Tibial nerve (tissue), 4 donors: Measurements from ENCODE around the gene BRD3OS. TPM values are rescaled to one million over a fixed set of nuclear protein-coding genes. Genes with fewer than 3 reads are reported as not detected.

Source experiments
- DNase-seq, 2 donors: peaks; one replicate each; pipeline ENCODE4 v3.0.0-alpha.2; 2019; ENCODE audit warnings: low spot score in 2 of 2
- H3K27ac ChIP-seq, 4 donors: fragments of 200-600 bp; sonication (generic) in 3 of 4; one replicate each; pipeline ENCODE4 v1.5.1; 2017 to 2019; ENCODE audit warnings: mild to moderate bottlenecking in 1 of 4
- H3K27me3 ChIP-seq, 2 donors: fragments of 200-600 bp; sonication (generic) in 1 of 2; one replicate each; pipeline versions ENCODE4 v1.5.1 to v1.6.0; 2017 to 2019
- H3K36me3 ChIP-seq, 3 donors: fragments of 200-600 bp; sonication (generic); one replicate each; pipeline ENCODE4 v1.5.1; 2018 to 2019
- H3K4me1 ChIP-seq, 4 donors: fragments of 200-600 bp; sonication (generic) in 3 of 4; one replicate each; pipeline ENCODE4 v1.5.1; 2017 to 2019
- H3K4me3 ChIP-seq, 4 donors: fragments of 200-600 bp; sonication (generic) in 3 of 4; one replicate each; pipeline ENCODE4 v1.5.1; 2017 to 2019; ENCODE audit warnings: mild to moderate bottlenecking in 1 of 4, moderate library complexity in 1 of 4
- H3K9me3 ChIP-seq, 4 donors: fragments of 200-600 bp; sonication (generic) in 3 of 4; one replicate each; pipeline ENCODE4 v1.5.1; 2017 to 2019
- EP300 ChIP-seq, 2 donors: sonication (generic); formaldehyde crosslinking; IDR thresholded peaks; one replicate each; pipeline ENCODE4 v1.6.1; 2017; ENCODE audit warnings: antibody characterized with exemption in 2 of 2, mild to moderate bottlenecking in 1 of 2
- POLR2A ChIP-seq, 2 donors: fragments of 450-650 bp; IDR thresholded peaks; one replicate each; pipeline ENCODE4 v1.6.1; 2017; ENCODE audit warnings: antibody characterized with exemption in 2 of 2, mild to moderate bottlenecking in 2 of 2, moderate library complexity in 2 of 2
- WGBS, 2 donors: methylation state at CpG; one replicate each; pipeline ENCODE4 v1.1.5; 2018; 5-methylcytosine and 5-hydroxymethylcytosine counted together
- total RNA-seq, 4 donors: library from RNA; depleted of rRNA; stranded (reverse); fragments of >200 nt; gene quantifications; one replicate each; pipeline ENCODE4 v1.1.0, GENCODE V29; 2016
- TF ChIP-seq, protein P1 (sequence below), 5 experiments: fragments of 200-600 bp in 3 of 5; fragments of 450-650 bp in 2 of 5; sonication (generic) in 3 of 5; IDR thresholded peaks; one replicate each; pipeline ENCODE4 v1.5.1; 2016 to 2019; ENCODE audit warnings: antibody characterized with exemption in 5 of 5, mild to moderate bottlenecking in 3 of 5, moderate library complexity in 2 of 5

BRD3OS gene
- total RNA-seq, 4 donors from 2014 or later, result 9.2 to 28.2 (median 13.7) TPM

DNA sequence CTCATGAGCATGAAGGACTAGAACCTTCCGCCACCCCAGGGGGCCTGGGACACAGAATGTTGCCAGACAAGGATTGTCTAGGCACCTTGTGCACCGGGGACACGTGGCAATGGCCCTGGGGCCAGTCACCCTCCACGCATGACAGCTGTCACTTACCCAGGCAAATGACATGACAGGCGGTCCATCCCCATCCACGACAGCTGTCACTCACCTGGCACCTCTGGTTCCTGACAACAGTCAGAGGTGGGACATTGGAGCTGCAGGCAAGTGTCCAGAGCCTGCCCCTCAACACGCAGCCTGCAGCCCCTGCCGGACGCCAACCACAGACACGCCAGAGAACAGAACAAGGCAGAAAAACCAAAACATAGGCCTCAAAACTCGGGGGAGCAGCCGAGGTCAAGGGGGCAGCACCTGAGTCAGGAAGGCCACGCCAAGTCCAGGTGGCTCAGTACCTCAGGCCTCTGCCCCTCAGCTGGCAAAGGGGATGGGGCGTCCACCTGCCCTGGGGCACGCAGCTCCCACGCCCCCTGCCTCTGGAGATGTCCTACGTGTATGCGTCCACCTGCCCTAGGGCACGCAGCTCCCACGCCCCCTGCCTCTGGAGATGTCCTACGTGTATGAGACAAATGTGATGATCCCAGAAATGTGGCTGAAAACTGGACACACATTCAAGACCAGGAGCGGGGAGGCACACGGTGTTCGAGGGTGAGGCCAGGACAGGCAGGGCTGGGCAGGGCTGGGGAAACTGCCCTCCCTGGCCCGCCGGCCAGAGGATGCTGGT, 47.7 kb upstream of the BRD3OS start:
- 86 to 92% methylated on average over 21 to 25 of the region's 26 CpGs for WGBS, 2 donors

DNA sequence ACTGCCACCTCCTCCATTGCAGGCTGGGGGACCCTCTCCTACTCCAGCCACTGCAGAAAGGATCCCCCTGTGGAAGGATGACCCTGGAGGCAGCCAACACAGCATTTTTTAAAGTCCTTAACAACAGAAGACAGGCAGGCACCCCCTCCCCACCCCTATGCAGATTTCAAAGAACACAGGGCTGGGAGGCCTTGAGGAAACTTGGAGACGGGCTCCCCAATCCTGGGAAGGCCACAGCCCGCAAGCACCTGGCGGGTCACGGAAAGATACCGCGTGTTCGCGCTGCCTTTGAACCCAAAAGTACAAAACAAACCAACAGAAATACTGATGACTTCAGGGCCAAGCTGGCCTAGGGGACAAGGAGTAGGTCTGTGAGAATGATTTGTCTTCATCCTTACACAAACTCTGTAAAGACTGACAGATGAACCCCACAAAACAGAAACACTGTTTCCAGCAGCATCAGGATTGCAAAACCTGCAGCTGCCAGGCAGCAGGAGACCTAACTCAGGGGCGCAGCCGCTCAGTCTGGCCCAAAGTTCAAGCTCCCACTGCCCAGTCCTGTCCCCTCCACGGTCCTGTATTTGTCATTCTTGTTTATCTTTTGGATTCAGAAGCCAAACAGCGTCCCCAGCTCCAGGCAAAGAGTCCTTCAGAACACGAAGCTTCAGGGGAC, 46.9 kb upstream of the BRD3OS start:
- WGBS, 2 donors, result 86 to 87% methylated on average over 13 of the region's 13 CpGs
- TF ChIP-seq POLR2A (IDR thresholded peaks at IDR 0.05) (no peak), EP300 (IDR thresholded peaks at IDR 0.05) (no peak)
- TF ChIP-seq, protein P1, sequence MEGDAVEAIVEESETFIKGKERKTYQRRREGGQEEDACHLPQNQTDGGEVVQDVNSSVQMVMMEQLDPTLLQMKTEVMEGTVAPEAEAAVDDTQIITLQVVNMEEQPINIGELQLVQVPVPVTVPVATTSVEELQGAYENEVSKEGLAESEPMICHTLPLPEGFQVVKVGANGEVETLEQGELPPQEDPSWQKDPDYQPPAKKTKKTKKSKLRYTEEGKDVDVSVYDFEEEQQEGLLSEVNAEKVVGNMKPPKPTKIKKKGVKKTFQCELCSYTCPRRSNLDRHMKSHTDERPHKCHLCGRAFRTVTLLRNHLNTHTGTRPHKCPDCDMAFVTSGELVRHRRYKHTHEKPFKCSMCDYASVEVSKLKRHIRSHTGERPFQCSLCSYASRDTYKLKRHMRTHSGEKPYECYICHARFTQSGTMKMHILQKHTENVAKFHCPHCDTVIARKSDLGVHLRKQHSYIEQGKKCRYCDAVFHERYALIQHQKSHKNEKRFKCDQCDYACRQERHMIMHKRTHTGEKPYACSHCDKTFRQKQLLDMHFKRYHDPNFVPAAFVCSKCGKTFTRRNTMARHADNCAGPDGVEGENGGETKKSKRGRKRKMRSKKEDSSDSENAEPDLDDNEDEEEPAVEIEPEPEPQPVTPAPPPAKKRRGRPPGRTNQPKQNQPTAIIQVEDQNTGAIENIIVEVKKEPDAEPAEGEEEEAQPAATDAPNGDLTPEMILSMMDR (IDR thresholded peaks at IDR 0.05), result no peak
- peaks cover 0 to 73% (median 25%) of the 10 kb centered on the region in 4 donors for H3K4me1 ChIP-seq
- peak overlapping the region in 2 of 4 donors; percentile 47 to 60 for H3K27ac ChIP-seq
- H3K27me3 ChIP-seq, result no peaks in the 10 kb centered on the region
- H3K4me3 ChIP-seq, result no peak overlapping the region
- no peaks in the 10 kb centered on the region for H3K9me3 ChIP-seq
- H3K36me3 ChIP-seq, result no peaks in the 10 kb centered on the region
- no peak for DNase-seq

More for the DNA sequence above, 47.7 kb upstream of the BRD3OS start:
- Histone ChIP-seq H3K27ac (no peak overlapping the region), H3K27me3 (no peaks in the 10 kb centered on the region), H3K4me3 (no peak overlapping the region), H3K36me3 (no peaks in the 10 kb centered on the region), H3K9me3 (no peaks in the 10 kb centered on the region), H3K4me1 (peaks cover 0 to 78% (median 28%) of the 10 kb centered on the region in 4 donors)
- TF ChIP-seq, protein P1 (IDR thresholded peaks at IDR 0.05), result no peak
- TF ChIP-seq EP300 (IDR thresholded peaks at IDR 0.05) (no peak), POLR2A (IDR thresholded peaks at IDR 0.05) (no peak)
- DNase-seq, result no peak

DNA sequence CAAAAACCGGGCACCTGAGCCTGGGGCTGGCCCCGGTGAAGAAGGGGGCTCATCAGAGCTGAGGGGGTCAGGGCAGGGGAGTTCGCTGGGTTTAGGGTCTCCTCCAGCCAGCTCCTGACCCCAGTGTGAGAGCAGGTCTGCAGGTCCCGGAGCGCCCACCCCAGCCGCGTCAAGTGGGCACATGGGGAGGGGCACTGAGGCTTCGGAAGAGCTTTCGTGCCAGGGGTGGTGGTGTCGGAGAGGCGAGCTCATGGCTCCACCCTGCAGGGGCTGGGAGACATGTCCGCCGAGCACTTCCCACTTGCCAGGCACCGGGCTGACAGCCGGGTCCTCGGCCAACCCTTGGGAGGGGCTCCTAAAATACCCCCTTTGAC, 46.4 kb upstream of the BRD3OS start:
- no peak for DNase-seq
- Histone ChIP-seq H3K9me3 (no peaks in the 10 kb centered on the region), H3K27me3 (no peaks in the 10 kb centered on the region), H3K36me3 (no peaks in the 10 kb centered on the region), H3K4me1 (peaks cover 0 to 68% (median 24%) of the 10 kb centered on the region in 4 donors), H3K27ac (peak overlapping the region in 2 of 4 donors; percentile 47 to 60), H3K4me3 (peak overlapping the region in 3 of 4 donors; percentile 1 to 34 (median 31))
- no peak for TF ChIP-seq EP300 (IDR thresholded peaks at IDR 0.05)
- WGBS, 2 donors, result 45 to 46% methylated on average over 10 to 16 of the region's 16 CpGs

DNA sequence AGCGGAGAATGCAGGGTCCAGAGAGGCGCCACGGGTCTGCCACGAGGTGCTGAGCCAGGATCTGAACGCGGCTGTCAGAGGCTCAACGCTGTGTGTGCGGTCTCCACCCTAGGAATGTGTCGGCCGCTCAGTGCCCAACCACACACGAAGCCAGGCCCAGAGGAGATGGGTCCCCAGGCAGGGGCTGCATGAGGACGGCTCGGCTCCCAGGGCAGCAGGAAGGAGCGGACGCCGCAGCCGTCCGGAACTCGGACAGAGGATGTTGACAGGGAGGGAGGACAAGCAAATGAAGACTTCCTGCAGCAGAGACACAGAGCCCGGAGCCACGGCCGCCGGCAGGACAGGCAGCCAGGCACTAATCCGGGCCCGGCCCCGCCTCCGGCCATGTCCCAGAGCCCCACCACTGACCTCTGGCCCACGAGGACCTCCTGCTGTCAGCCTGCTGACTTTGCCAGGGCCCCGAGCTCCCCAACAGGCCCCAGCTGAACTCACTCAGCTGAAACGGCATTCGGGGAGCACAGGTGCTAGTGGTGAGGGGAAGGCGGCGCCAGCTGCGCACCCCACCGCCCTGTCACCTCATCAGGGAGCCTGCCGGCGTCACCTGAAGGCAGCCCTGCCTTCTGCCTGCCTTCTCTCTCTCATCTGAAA, 45.9 kb upstream of the BRD3OS start:
- no peaks in the 10 kb centered on the region for H3K36me3 ChIP-seq
- no peaks in the 10 kb centered on the region for H3K27me3 ChIP-seq
- WGBS, 2 donors, result 22 to 29% methylated on average over 26 to 31 of the region's 37 CpGs
- H3K27ac ChIP-seq, result peak overlapping the region in 2 of 4 donors; percentile 47 to 60
- no peaks in the 10 kb centered on the region for H3K9me3 ChIP-seq
- peaks cover 0 to 63% (median 22%) of the 10 kb centered on the region in 4 donors for H3K4me1 ChIP-seq
- H3K4me3 ChIP-seq, result peak overlapping the region in 3 of 4 donors; percentile 1 to 34 (median 31)
- no peak for DNase-seq
- TF ChIP-seq POLR2A (IDR thresholded peaks at IDR 0.05) (no peak), EP300 (IDR thresholded peaks at IDR 0.05) (no peak)
- TF ChIP-seq, protein P1 (IDR thresholded peaks at IDR 0.05), result no peak

DNA sequence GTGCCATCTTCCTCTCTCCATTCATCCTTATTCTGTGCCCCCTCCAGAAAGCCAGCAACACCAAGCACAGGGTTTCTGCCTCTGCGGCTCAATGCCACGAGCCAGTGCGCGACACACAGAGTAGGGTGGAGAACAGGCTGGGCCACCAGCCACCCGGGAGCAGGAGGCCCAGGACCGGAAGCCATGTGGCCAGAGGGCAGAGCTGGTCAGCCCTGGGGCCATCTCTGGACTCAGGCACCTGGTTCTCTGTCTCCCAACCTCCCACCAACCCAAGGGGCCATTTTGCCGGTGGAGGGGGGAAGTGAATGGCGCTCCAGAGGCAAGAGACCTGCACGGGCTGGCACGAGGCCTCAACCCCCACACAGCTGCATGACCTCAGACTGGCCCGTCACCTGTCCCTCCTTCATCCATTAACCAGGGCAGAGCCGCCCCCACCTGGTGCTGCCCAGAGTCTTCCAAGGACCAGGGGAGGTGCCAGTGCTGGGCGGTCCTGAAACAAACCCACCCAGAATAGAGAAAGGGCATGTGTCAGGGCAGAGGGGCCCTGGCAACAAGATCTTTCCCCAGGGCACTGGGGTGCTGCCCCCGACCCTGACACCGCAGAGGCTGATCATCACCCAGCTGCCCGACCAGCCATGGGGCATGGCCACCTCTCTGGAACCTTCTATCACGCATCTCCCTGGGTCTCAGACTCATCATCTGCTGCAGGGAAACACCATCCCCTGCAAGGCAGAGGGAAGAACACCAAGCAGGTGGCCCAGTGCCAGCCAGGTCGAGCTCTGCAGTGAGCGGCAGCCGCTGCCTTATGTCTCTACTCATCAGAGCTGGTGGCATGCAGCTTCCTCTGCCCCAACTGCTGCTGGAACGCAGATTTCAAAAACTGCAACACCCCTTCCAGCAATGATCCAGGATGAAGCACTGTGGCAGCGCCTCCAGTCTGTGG, 45.1 kb upstream of the BRD3OS start:
- Histone ChIP-seq H3K36me3 (no peaks in the 10 kb centered on the region), H3K9me3 (no peaks in the 10 kb centered on the region), H3K4me1 (peaks cover 0 to 61% (median 21%) of the 10 kb centered on the region in 4 donors), H3K27ac (peak overlapping the region in 2 of 4 donors; percentile 47 to 60), H3K27me3 (no peaks in the 10 kb centered on the region), H3K4me3 (no peak overlapping the region)
- 77 to 88% methylated on average over 21 to 22 of the region's 22 CpGs for WGBS, 2 donors
- DNase-seq, result no peak
- no peak for TF ChIP-seq POLR2A (IDR thresholded peaks at IDR 0.05)
- no peak for TF ChIP-seq EP300 (IDR thresholded peaks at IDR 0.05)
- TF ChIP-seq, protein P1 (IDR thresholded peaks at IDR 0.05), result no peak
